ENCODE measurements around the gene BIRC5. TPM values are rescaled to one million over a fixed set of nuclear protein-coding genes. Genes with fewer than 3 reads are reported as not detected.

BIRC5 gene
- total RNA-seq, 1 experiment from 2014 or later, result 140 TPM

DNA sequence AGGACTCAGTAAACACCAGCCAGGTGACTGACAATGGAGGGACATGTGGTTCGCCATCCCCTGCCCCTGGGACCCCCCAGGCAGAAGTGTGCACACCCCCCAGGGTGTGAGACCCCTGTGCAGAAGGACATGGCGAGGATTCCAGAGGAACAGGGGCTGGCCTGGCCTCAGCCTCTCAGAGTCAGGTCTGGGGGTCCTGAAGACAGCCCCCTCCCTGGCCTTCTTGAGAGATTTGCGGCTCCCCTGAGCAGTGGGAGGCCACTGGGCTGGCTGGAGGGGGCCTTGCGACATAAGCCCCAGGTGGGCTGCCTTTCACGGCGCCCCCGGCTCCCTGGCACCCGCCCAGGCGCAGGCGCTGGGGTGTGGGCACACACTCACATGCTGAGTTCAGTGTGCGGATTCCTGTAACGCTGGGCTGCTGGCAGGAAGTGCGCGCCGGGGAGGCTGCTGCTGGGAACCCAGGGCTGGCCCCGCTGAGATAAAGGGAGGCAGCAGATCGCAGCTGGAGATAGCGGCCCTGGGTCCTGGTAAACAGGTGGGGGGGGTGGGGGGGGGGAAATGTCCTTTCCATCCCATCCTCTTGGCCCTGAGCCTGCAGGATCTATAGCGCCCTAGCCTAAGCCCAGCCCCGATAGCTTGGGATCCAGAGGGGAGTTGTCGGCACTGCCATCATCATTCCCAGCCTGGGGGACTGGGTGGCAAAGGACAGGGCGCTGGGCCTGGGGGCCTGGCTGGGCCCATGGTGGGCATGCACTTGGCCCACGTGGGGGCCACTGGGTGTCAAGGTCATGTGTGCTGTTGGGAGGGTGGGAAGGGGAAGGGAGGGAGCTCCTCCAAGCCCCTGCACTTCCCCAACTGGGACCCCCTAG lies 44.5 kb downstream of the BIRC5 start:
- intact Hi-C loops (cut with micrococcal nuclease), result no loop called here
- H3K4me3 ChIP-seq (replicated peaks in 1 of 2; ENCODE audit: low read depth in 1 of 2, low read length in 2 of 2), result no peak overlapping the region
- no peaks in the 10 kb centered on the region for H3K79me2 ChIP-seq (ENCODE audit: insufficient read depth, low read length)
- CTCF ChIA-PET, result interaction anchor here (1.4 kb wide), 2 partner anchors 7 to 9 kb away, joined by 3 to 6 read pairs; no protein-coding TSS in a partner anchor
- POLR2A ChIA-PET, result no interaction called here
- RAD21 ChIA-PET (ENCODE audit: low non-redundant PET in 1 of 2, low total read pairs in 2 of 2, uncharacterized antibody in 2 of 2, unreplicated experiment in 2 of 2), result no interaction called here
- H3K9ac ChIP-seq (ENCODE audit: low read length), result no peak overlapping the region
- H3K9me3 ChIP-seq (ENCODE audit: control insufficient read depth in 1 of 2, insufficient read depth in 1 of 2, low read depth in 1 of 2, low read length in 2 of 2), result no peaks in the 10 kb centered on the region
- H3K27me3 ChIP-seq (ENCODE audit: insufficient read depth, low read length), result no peaks in the 10 kb centered on the region
- no TSS peak for BruUV-seq (replicated peaks)
- no peaks in the 10 kb centered on the region for H3K9me2 ChIP-seq (ENCODE audit: insufficient read depth)
- peaks cover 0 to 6% of the 10 kb centered on the region in 2 experiments; a peak in 1 of 4 replicates for H3K4me1 ChIP-seq (ENCODE audit: control insufficient read depth in 1 of 2, insufficient read depth in 2 of 2, low read length in 2 of 2)
- H3K36me3 ChIP-seq (ENCODE audit: control insufficient read depth in 1 of 2, insufficient read depth in 2 of 2, low read length in 2 of 2), result no peaks in the 10 kb centered on the region
- no peak overlapping the region for H3K4me2 ChIP-seq (ENCODE audit: low read length)
- H3K27ac ChIP-seq (ENCODE audit: low read depth, low read length), result no peak overlapping the region; the same call in 1 of the 2 replicates
- H4K20me1 ChIP-seq (ENCODE audit: insufficient read depth), result no peaks in the 10 kb centered on the region
- ATAC-seq, result no peak
- TF ChIP-seq EZH2phosphoT487 (IDR thresholded peaks at IDR 0.05; ENCODE audit: borderline replicate concordance) (no peak), JUND (IDR thresholded peaks at IDR 0.05) (no peak), TCF7L2 (IDR thresholded peaks at IDR 0.05; ENCODE audit: borderline replicate concordance, extremely low read depth, insufficient read depth, insufficient read length) (no peak), POLR2A (IDR thresholded peaks at IDR 0.05; ENCODE audit: borderline replicate concordance, extremely low read depth, insufficient read depth, insufficient read length) (no peak), ELF1 (IDR thresholded peaks at IDR 0.05; ENCODE audit: borderline replicate concordance, low read depth) (no peak), CEBPB (IDR thresholded peaks at IDR 0.05; ENCODE audit: low read depth) (no peak), RAD21 (IDR thresholded peaks at IDR 0.05; ENCODE audit: low read depth) (no peak)
- TF ChIP-seq, protein P1, sequence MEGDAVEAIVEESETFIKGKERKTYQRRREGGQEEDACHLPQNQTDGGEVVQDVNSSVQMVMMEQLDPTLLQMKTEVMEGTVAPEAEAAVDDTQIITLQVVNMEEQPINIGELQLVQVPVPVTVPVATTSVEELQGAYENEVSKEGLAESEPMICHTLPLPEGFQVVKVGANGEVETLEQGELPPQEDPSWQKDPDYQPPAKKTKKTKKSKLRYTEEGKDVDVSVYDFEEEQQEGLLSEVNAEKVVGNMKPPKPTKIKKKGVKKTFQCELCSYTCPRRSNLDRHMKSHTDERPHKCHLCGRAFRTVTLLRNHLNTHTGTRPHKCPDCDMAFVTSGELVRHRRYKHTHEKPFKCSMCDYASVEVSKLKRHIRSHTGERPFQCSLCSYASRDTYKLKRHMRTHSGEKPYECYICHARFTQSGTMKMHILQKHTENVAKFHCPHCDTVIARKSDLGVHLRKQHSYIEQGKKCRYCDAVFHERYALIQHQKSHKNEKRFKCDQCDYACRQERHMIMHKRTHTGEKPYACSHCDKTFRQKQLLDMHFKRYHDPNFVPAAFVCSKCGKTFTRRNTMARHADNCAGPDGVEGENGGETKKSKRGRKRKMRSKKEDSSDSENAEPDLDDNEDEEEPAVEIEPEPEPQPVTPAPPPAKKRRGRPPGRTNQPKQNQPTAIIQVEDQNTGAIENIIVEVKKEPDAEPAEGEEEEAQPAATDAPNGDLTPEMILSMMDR (IDR thresholded peaks at IDR 0.05 in 2 of 3, conservative IDR thresholded peaks at IDR 0.05 in 1 of 3; ENCODE audit: borderline replicate concordance in 1 of 3, insufficient read depth in 1 of 3, low read depth in 2 of 3, low read length in 2 of 3), result no peak
- TF ChIP-seq, protein P2, sequence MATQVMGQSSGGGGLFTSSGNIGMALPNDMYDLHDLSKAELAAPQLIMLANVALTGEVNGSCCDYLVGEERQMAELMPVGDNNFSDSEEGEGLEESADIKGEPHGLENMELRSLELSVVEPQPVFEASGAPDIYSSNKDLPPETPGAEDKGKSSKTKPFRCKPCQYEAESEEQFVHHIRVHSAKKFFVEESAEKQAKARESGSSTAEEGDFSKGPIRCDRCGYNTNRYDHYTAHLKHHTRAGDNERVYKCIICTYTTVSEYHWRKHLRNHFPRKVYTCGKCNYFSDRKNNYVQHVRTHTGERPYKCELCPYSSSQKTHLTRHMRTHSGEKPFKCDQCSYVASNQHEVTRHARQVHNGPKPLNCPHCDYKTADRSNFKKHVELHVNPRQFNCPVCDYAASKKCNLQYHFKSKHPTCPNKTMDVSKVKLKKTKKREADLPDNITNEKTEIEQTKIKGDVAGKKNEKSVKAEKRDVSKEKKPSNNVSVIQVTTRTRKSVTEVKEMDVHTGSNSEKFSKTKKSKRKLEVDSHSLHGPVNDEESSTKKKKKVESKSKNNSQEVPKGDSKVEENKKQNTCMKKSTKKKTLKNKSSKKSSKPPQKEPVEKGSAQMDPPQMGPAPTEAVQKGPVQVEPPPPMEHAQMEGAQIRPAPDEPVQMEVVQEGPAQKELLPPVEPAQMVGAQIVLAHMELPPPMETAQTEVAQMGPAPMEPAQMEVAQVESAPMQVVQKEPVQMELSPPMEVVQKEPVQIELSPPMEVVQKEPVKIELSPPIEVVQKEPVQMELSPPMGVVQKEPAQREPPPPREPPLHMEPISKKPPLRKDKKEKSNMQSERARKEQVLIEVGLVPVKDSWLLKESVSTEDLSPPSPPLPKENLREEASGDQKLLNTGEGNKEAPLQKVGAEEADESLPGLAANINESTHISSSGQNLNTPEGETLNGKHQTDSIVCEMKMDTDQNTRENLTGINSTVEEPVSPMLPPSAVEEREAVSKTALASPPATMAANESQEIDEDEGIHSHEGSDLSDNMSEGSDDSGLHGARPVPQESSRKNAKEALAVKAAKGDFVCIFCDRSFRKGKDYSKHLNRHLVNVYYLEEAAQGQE (IDR thresholded peaks at IDR 0.05; ENCODE audit: low read depth), result no peak
- DNase-seq (ENCODE audit: low read depth, low spot score), result no peak
- H2AFZ ChIP-seq (ENCODE audit: low read depth, low read length, poor library complexity, severe bottlenecking), result no peak overlapping the region

Measured in HCT116 (cell line).